Nephron (organoid): ENCODE data around the gene RPL37A.

Experiments
- H3K27ac Mint-ChIP-seq, 3 experiments: 2 replicates each; pipeline ENCODE4 v1.8.0; 2020; ENCODE audit warnings: mixed read lengths in 3 of 3, mild to moderate bottlenecking in 2 of 3, moderate library complexity in 1 of 3
- H3K27me3 Mint-ChIP-seq: 2 replicates; pipeline ENCODE4 v1.8.0; 2021; ENCODE audit warnings: low read depth, mild to moderate bottlenecking, moderate library complexity, mixed read lengths
- H3K36me3 Mint-ChIP-seq: 2 replicates; pipeline ENCODE4 v1.8.0; 2020; ENCODE audit warnings: low read depth, mixed read lengths
- H3K4me1 Mint-ChIP-seq: 2 replicates; pipeline ENCODE4 v1.8.0; 2020; ENCODE audit warnings: mixed read lengths
- H3K4me3 Mint-ChIP-seq, 3 experiments: 2 replicates each; pipeline ENCODE4 v1.8.0; 2020; ENCODE audit warnings: mild to moderate bottlenecking in 3 of 3, mixed read lengths in 3 of 3, moderate library complexity in 2 of 3
- H3K9me3 Mint-ChIP-seq: 2 replicates; pipeline ENCODE4 v1.8.0; 2020; ENCODE audit warnings: mixed read lengths
- CTCF ChIP-seq, 3 experiments: fragments of 200-600 bp; sonication (generic); IDR thresholded peaks; one replicate each; pipeline ENCODE4 v1.5.0; 2021; ENCODE audit warnings: antibody characterized with exemption in 3 of 3; ENCODE audit not compliant: unreplicated experiment in 3 of 3

The RPL37A gene

GRCh38 chr2:216474925-216475670 is 23.5 kb upstream of the RPL37A start:
- Mint-ChIP-seq H3K4me1 (no peaks in the 10 kb centered on the region), H3K4me3 (no peak overlapping the region), H3K27me3 (no peaks in the 10 kb centered on the region), H3K36me3 (peaks cover 43% of the 10 kb centered on the region), H3K27ac (no peak overlapping the region), H3K9me3 (no peaks in the 10 kb centered on the region)
- no peak for TF ChIP-seq CTCF (IDR thresholded peaks at IDR 0.05; ENCODE audit: unreplicated experiment in 3 of 3)

- H3K27ac Mint-ChIP-seq: no peak overlapping the region
- H3K4me1 Mint-ChIP-seq: no peaks in the 10 kb centered on the region
- TF ChIP-seq CTCF (IDR thresholded peaks at IDR 0.05; ENCODE audit: unreplicated experiment in 3 of 3): no peak
- H3K9me3 Mint-ChIP-seq: no peaks in the 10 kb centered on the region
- H3K4me3 Mint-ChIP-seq: no peak overlapping the region
- H3K27me3 Mint-ChIP-seq: no peaks in the 10 kb centered on the region
- H3K36me3 Mint-ChIP-seq: peaks cover 49% of the 10 kb centered on the region
Observed at GRCh38 chr2:216475767-216476166, 22.9 kb upstream of the RPL37A start.

GRCh38 chr2:216477283-216478035 is 21.2 kb upstream of the RPL37A start:
- H3K4me3 Mint-ChIP-seq: no peak overlapping the region
- no peak overlapping the region for H3K27ac Mint-ChIP-seq
- H3K36me3 Mint-ChIP-seq: peaks cover 58% of the 10 kb centered on the region
- no peaks in the 10 kb centered on the region for H3K4me1 Mint-ChIP-seq
- no peaks in the 10 kb centered on the region for H3K27me3 Mint-ChIP-seq
- no peaks in the 10 kb centered on the region for H3K9me3 Mint-ChIP-seq
- no peak for TF ChIP-seq CTCF (IDR thresholded peaks at IDR 0.05; ENCODE audit: unreplicated experiment in 3 of 3)

- H3K36me3 Mint-ChIP-seq: peaks cover 65% of the 10 kb centered on the region
- no peaks in the 10 kb centered on the region for H3K9me3 Mint-ChIP-seq
- no peaks in the 10 kb centered on the region for H3K4me1 Mint-ChIP-seq
- H3K27ac Mint-ChIP-seq: no peak overlapping the region
- H3K27me3 Mint-ChIP-seq: no peaks in the 10 kb centered on the region
- H3K4me3 Mint-ChIP-seq: no peak overlapping the region
- TF ChIP-seq CTCF (IDR thresholded peaks at IDR 0.05; ENCODE audit: unreplicated experiment in 3 of 3): no peak
Observed at GRCh38 chr2:216478151-216478550, 20.5 kb upstream of the RPL37A start.

GRCh38 chr2:216478791-216479190 is 19.9 kb upstream of the RPL37A start:
- no peaks in the 10 kb centered on the region for H3K9me3 Mint-ChIP-seq
- no peak overlapping the region for H3K27ac Mint-ChIP-seq
- TF ChIP-seq CTCF (IDR thresholded peaks at IDR 0.05; ENCODE audit: unreplicated experiment in 3 of 3): no peak
- H3K4me3 Mint-ChIP-seq: no peak overlapping the region
- no peaks in the 10 kb centered on the region for H3K27me3 Mint-ChIP-seq
- peaks cover 65% of the 10 kb centered on the region for H3K36me3 Mint-ChIP-seq
- H3K4me1 Mint-ChIP-seq: no peaks in the 10 kb centered on the region
